WI38 (cell line): ENCODE data around the gene CCDC124.

ENCODE experiments used
- H3K4me3 ChIP-seq: 2 replicates; pipeline ENCODE4 v1.5.1; 2011; ENCODE audit warnings: low read depth, mild to moderate bottlenecking, control low read depth, low read length
- TF ChIP-seq, protein P1 (sequence below): IDR thresholded peaks from 2 replicates; pipeline ENCODE4 v1.5.1; 2012; ENCODE audit warnings: low read depth, mild to moderate bottlenecking, control low read depth, low read length

CCDC124 gene

DNA sequence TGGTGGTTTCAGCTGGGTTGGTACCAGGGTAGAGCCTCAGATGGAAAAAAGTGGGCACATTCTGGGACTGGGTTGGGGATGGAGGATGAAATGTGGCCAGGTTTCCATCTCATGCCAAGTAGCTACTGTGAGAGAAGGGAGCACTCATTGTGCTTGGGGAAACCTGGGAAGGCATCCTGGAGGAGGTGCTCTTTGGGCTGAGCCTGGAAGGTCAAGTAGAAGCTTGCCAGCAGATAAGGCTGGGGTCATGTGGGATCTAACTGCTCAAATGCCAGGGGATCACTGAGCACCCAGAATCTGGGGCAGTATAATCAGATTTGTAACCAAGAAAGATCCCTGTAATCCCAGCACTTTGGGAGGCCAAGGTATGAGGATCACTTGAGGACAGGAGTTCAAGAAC lies 25.1 kb downstream of the CCDC124 start:
- TF ChIP-seq, protein P1, sequence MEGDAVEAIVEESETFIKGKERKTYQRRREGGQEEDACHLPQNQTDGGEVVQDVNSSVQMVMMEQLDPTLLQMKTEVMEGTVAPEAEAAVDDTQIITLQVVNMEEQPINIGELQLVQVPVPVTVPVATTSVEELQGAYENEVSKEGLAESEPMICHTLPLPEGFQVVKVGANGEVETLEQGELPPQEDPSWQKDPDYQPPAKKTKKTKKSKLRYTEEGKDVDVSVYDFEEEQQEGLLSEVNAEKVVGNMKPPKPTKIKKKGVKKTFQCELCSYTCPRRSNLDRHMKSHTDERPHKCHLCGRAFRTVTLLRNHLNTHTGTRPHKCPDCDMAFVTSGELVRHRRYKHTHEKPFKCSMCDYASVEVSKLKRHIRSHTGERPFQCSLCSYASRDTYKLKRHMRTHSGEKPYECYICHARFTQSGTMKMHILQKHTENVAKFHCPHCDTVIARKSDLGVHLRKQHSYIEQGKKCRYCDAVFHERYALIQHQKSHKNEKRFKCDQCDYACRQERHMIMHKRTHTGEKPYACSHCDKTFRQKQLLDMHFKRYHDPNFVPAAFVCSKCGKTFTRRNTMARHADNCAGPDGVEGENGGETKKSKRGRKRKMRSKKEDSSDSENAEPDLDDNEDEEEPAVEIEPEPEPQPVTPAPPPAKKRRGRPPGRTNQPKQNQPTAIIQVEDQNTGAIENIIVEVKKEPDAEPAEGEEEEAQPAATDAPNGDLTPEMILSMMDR: no peak
- no peak overlapping the region for H3K4me3 ChIP-seq

DNA sequence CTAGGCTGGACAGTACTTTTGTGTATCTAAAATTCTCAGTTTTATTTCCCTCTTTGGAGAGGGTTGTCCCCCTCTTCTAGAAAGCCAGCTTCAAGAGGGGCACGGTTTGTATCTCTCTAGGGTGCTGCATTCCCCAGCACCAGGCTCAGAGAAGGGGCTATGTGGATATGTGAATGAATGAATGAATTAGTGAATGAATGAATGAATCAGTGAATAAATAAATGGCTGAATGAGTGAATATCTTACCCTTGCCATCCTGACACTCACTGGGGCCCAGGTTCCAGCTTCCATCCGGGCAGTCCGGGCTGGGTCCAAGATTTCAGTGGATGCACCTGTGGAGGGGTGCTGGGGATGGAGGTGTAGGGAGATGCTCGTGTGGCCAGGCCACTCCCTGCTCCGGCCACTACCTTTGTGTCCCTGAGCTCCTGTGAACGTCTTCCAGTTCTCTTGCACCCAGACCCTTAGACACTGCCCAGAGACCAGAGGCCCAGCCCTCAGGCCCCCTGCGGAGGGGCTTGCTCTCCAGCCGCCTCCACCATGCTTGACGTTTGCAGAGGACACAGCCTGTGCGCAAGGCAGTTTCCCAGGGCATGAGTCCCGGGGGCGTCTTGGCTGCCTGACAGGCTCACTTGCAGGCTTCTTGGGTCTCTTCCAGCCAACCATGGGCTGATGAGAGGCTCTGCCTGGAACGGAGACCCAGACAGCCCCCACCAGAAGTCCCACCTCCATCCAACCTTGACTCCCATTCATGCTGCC lies 31.3 kb downstream of the CCDC124 start:
- TF ChIP-seq, protein P1: no peak
- no peak overlapping the region for H3K4me3 ChIP-seq

DNA sequence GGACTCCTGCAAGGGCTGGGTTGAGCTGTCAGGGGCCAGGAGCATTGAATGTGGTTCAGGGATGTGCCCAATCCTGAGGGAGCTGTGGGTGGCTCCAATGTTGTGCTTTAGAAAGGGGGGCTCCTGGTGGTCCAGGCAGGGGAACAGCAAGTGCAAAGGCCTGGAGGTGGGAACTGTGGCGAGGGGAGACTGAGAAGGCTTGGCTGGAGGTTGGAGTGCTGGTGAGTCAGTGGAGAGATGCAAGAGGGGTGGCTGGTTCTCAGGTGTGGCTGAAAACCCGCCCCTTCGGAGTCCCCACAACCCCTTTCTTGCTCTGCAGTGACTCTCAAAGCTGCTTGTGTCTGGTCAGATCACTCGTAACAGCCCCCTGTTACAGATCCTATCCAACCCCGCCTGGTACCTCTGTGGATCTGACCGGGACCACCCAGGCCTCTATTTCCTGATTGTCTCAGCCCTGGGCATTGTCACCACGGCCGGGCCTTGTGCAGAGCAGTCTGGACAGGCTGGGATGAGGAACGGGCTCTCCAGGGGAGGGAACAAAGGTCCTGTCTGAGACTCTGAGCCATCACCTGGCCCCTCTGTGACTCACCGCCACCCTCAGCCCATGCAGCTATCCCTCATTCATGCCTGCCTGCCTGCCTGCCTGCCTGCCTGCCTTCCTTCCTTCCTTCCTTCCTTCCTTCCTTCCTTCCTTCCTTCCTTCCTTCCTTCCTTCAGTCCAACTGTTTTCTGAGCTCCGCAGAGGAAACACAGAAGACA lies 32.7 kb downstream of the CCDC124 start:
- TF ChIP-seq, protein P1: no peak
- no peak overlapping the region for H3K4me3 ChIP-seq

DNA sequence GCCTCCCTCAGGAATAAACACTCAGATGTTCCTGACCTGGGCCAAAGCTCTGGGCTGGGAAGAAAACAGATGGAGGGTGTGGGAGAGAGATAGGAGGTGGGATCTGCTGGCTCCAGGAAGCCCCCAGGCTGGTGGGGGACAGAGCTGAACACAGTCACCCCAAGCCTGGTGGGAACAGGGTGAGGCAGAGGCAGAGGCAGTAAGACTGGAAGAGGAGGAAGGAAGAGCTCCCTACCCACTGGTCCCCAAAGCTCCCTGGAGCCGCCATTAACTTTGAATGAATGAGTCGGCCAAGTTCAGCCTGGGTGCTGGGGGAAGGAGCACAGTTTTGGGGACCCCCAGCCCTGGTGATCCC lies 33.3 kb downstream of the CCDC124 start:
- no peak overlapping the region for H3K4me3 ChIP-seq
- TF ChIP-seq, protein P1: no peak

DNA sequence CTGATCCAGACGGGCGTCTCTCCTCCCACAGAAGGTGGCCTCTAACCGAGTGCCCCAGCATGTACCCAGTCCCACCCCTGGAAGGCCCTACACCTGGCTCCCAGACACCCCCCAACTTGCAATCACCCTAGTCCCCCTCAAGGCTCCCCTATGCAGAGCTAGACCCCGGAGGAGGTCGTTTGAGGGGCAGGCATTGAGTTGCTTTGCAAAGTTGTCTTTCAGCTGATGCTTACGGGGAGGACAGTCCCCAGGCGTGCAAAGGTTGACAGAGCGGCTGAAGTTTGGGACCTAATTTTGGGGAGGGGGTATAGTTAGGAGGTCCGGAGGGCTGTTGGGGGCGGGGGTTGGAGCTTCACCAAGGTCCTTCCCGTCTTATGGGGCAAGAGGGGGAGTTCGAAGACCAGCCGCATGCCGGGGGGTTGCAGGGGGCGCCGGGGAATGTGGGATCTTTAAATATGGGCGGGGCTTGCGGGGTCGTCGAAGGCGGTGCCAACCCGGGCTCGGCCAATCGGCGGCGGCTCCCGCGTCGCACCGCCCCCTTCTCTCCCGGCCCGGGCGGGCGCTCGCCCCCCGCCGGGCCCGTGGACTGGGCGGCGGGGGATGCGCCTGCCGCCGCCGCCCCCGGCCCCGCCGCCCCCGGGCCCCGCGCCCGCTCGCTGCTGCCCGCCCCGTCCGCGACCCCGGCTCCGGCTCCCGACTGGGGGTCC lies 33.9 kb downstream of the CCDC124 start, which contains the start of gene KCNN1:
Gene KCNN1 (plus strand): TSS at position 558 of the 707 bp plus-strand sequence. CDS start 6,782 bp downstream, outside the sequence.
- H3K4me3 ChIP-seq: no peak within 1 kb of the TSS
- TF ChIP-seq, protein P1: no peak

DNA sequence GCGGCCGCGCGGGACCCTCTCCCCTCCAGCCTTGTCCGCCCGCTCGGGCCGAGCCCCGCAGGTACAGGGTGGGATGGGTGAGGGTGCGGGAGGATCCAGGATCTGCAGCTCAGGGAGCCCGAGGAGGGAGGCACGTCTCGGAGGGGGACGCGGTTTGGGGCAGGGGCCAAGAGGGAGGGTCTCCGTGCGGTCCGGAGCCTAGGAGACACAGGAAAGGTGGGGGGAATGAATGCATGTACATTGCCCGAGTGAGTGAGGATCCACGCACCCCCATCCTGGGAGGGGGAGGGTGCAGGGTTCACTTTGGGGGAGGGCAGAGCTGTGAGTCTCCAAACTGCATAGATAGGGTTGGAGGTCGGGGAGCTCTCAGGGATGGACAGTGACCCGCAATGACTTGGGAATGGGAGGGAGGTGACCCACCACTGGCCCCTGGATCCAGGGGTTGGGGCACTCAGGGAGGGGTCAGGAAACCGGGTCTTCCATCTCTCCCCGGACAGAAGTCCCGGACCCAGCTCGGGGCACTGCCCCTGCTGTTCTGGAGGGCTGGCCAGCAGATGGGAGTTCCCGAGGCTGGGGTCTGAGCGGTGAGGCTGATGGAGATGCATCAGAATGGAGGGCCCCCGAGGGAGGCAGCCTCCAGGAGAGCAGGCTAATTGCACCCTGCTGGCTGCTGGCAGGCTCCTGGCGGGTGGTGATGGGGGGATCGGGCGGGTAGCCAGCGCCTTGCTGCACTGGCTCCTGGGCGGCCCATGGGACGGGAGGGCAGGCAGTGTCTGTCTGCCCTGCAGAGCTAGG lies 34.6 kb downstream of the CCDC124 start:
- no peak overlapping the region for H3K4me3 ChIP-seq
- TF ChIP-seq, protein P1: no peak
